Sigmoid colon (tissue), 7 donors: ENCODE results near the gene GJC3. TPM values are rescaled to one million over a fixed set of nuclear protein-coding genes. Genes with fewer than 3 reads are reported as not detected.

Experiments
- DNase-seq: peaks from one replicate; pipeline ENCODE4 v3.0.0-alpha.2; 2019
- H3K27ac ChIP-seq, 4 donors: fragments of 200-600 bp; sonication (generic); one replicate each; pipeline ENCODE4 v1.5.1; 2016 to 2019; ENCODE audit warnings: mild to moderate bottlenecking in 1 of 4
- H3K27me3 ChIP-seq, 3 donors: fragments of 200-600 bp; sonication (generic); one replicate each; pipeline ENCODE4 v1.5.1; 2019; ENCODE audit warnings: mild to moderate bottlenecking in 1 of 3
- H3K36me3 ChIP-seq, 4 donors: fragments of 200-600 bp; sonication (generic); one replicate each; pipeline ENCODE4 v1.5.1; 2016 to 2019
- H3K4me1 ChIP-seq, 4 donors: fragments of 200-600 bp; sonication (generic); one replicate each; pipeline ENCODE4 v1.5.1; 2017 to 2019
- H3K4me3 ChIP-seq, 4 donors: fragments of 200-600 bp; sonication (generic); one replicate each; pipeline ENCODE4 v1.5.1; 2017 to 2019; ENCODE audit warnings: mild to moderate bottlenecking in 2 of 4, moderate library complexity in 1 of 4
- H3K9me3 ChIP-seq, 4 donors: fragments of 200-600 bp in 3 of 4; sonication (generic) in 3 of 4; one replicate each; pipeline versions ENCODE4 v1.5.1 to v1.6.1; 2013 to 2019
- EP300 ChIP-seq, 4 donors: sonication (generic); formaldehyde crosslinking; IDR thresholded peaks; one replicate each; pipeline ENCODE4 v1.6.1; 2017; ENCODE audit warnings: antibody characterized with exemption in 4 of 4
- POLR2A ChIP-seq, 2 donors: fragments of 450-650 bp; IDR thresholded peaks; one replicate each; pipeline ENCODE4 v1.6.1; 2016; ENCODE audit warnings: antibody characterized with exemption in 2 of 2, mild to moderate bottlenecking in 2 of 2, moderate library complexity in 2 of 2
- POLR2AphosphoS5 ChIP-seq, 4 donors: sonication (generic); formaldehyde crosslinking; IDR thresholded peaks; one replicate each; pipeline ENCODE4 v1.6.1; 2017; ENCODE audit warnings: antibody characterized with exemption in 4 of 4
- WGBS, 2 donors: extraction: QIAGEN DNeasy Blood & Tissue Kit; methylation state at CpG; one replicate each; pipeline ENCODE4 v1.1.7; 2013; 5-methylcytosine and 5-hydroxymethylcytosine counted together
- intact Hi-C: fragments of 100-400 bp; cut with DNase I; formaldehyde crosslinking; loops from one replicate; pipeline ENCODE4 v1.15.1; 2023
- polyA plus RNA-seq, 3 donors: library from polyadenylated mRNA; stranded (reverse); fragments of 200-250 nt; gene quantifications; one replicate each; pipeline ENCODE4 v1.2.3, GENCODE V29; 2013
- total RNA-seq, 4 donors: library from RNA; depleted of rRNA; stranded (reverse); fragments of >200 nt; gene quantifications; one replicate each; pipeline ENCODE4 v1.1.0, GENCODE V29; 2016
- TF ChIP-seq, protein P1 (sequence below), 4 experiments: fragments of 450-650 bp in 3 of 4; fragments of 200-600 bp in 1 of 4; IDR thresholded peaks; one replicate each; pipeline ENCODE4 v1.5.1; 2016 to 2019; ENCODE audit warnings: antibody characterized with exemption in 4 of 4, mild to moderate bottlenecking in 3 of 4, moderate library complexity in 2 of 4
- donor health status: healthy with polysubstance abuse.
- donor health status: Bipolar disorder and iron deficiency.
- donor health status: healthy.

Gene GJC3
- total and polyA plus RNA-seq, 7 donors: 0.31 to 0.95 (median 0.52) TPM; not detected in 3

DNA sequence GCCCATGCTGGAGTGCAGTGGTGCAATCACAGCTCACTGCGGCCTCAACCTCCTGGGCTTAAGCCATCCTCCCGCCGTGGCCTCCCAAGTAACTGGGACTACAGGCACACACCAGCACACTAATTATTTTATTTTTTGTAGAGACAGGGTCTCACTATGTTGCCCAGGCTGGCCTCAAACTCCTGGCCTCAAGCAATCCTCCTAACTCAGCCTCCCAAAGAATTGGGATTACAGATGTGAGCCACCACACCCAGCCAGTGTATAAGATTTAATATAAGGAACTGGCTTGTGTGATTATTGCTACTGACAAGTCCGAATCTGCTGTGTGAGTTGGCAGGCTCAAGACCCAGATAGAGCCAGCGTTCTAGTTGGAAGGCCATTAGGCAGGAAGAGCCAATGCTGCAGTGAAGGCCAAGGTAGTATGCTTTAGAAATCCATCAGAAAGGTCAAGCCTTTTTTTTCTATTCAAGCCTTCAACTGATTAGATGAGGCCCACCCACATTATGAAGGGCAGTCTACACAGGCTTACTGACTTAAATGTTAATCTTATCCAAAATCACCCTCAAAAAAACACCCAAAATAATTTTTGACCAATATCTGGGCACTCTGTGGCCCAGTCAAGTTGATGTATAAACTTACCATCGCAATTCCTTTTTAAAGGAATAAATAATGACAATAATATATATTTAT, 29.4 kb downstream of the GJC3 start:
- 98% methylated on average over 6 of the region's 6 CpGs for WGBS, 2 donors
- TF ChIP-seq POLR2A (IDR thresholded peaks at IDR 0.05): no peak
- TF ChIP-seq, protein P1, sequence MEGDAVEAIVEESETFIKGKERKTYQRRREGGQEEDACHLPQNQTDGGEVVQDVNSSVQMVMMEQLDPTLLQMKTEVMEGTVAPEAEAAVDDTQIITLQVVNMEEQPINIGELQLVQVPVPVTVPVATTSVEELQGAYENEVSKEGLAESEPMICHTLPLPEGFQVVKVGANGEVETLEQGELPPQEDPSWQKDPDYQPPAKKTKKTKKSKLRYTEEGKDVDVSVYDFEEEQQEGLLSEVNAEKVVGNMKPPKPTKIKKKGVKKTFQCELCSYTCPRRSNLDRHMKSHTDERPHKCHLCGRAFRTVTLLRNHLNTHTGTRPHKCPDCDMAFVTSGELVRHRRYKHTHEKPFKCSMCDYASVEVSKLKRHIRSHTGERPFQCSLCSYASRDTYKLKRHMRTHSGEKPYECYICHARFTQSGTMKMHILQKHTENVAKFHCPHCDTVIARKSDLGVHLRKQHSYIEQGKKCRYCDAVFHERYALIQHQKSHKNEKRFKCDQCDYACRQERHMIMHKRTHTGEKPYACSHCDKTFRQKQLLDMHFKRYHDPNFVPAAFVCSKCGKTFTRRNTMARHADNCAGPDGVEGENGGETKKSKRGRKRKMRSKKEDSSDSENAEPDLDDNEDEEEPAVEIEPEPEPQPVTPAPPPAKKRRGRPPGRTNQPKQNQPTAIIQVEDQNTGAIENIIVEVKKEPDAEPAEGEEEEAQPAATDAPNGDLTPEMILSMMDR (IDR thresholded peaks at IDR 0.05): no peak
- no peak for TF ChIP-seq EP300 (IDR thresholded peaks at IDR 0.05)
- intact Hi-C loops: no loop called here
- Histone ChIP-seq H3K27ac (no peak overlapping the region), H3K36me3 (peaks cover 18 to 72% (median 34%) of the 10 kb centered on the region in 4 donors), H3K4me1 (no peaks in the 10 kb centered on the region), H3K27me3 (no peaks in the 10 kb centered on the region), H3K4me3 (no peak overlapping the region), H3K9me3 (no peaks in the 10 kb centered on the region)
- DNase-seq: no peak

DNA sequence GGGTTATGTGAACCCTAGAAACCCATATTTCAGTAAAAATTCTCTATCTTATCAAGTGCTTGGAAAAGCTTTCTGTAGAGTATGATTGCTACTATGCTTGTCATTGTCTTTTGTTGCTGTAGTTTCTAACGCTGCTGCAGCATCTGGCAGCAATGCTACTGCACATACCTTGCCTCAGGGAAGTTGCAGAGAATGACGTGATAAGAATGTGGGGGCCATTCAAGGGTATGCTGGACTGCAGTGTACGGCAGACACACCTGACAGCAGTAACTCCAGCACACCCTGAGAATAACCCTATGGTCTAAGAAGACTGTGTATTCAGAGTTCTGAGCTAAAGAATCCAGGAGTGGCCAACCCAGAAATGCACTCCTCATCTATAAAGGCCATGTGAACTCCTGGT, 30.6 kb downstream of the GJC3 start:
- 87 to 90% methylated on average over 3 of the region's 3 CpGs for WGBS, 2 donors
- peaks cover 18 to 60% (median 31%) of the 10 kb centered on the region in 4 donors for H3K36me3 ChIP-seq

DNA sequence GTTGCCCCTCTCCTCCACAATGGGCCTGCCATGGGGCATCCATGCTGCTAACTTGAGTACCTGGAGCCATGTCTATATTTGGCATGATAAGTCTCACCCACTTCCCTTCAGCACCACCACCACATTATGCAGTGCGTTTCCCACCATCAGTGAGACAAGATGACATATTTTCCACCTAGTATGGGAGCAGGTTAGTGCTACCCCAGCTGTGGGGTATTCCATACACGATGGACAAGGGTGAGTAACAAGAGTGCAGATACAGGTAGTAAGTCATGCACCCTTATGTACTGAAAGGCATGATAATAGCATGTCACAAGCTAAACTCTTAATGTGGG, 31.4 kb downstream of the GJC3 start:
- intact Hi-C loops: no loop called here
- Histone ChIP-seq H3K9me3 (no peaks in the 10 kb centered on the region), H3K27me3 (no peaks in the 10 kb centered on the region), H3K4me3 (no peak overlapping the region), H3K36me3 (peaks cover 15 to 52% (median 25%) of the 10 kb centered on the region in 4 donors), H3K4me1 (no peaks in the 10 kb centered on the region), H3K27ac (no peak overlapping the region)
- WGBS, 2 donors: 94 to 95% methylated on average over 2 of the region's 2 CpGs
- TF ChIP-seq, protein P1 (IDR thresholded peaks at IDR 0.05): no peak
- TF ChIP-seq POLR2AphosphoS5 (IDR thresholded peaks at IDR 0.05) (no peak), EP300 (IDR thresholded peaks at IDR 0.05) (no peak), POLR2A (IDR thresholded peaks at IDR 0.05) (no peak)
- no peak for DNase-seq

More for the DNA sequence above, 30.6 kb downstream of the GJC3 start:
- no peak overlapping the region for H3K4me3 ChIP-seq
- no peak for DNase-seq
- H3K9me3 ChIP-seq: no peaks in the 10 kb centered on the region
- H3K4me1 ChIP-seq: no peaks in the 10 kb centered on the region
- no peaks in the 10 kb centered on the region for H3K27me3 ChIP-seq
- TF ChIP-seq POLR2A (IDR thresholded peaks at IDR 0.05): no peak
- TF ChIP-seq EP300 (IDR thresholded peaks at IDR 0.05): no peak
- TF ChIP-seq, protein P1 (IDR thresholded peaks at IDR 0.05): no peak
- TF ChIP-seq POLR2AphosphoS5 (IDR thresholded peaks at IDR 0.05): no peak
- intact Hi-C loops: no loop called here
- H3K27ac ChIP-seq: no peak overlapping the region

DNA sequence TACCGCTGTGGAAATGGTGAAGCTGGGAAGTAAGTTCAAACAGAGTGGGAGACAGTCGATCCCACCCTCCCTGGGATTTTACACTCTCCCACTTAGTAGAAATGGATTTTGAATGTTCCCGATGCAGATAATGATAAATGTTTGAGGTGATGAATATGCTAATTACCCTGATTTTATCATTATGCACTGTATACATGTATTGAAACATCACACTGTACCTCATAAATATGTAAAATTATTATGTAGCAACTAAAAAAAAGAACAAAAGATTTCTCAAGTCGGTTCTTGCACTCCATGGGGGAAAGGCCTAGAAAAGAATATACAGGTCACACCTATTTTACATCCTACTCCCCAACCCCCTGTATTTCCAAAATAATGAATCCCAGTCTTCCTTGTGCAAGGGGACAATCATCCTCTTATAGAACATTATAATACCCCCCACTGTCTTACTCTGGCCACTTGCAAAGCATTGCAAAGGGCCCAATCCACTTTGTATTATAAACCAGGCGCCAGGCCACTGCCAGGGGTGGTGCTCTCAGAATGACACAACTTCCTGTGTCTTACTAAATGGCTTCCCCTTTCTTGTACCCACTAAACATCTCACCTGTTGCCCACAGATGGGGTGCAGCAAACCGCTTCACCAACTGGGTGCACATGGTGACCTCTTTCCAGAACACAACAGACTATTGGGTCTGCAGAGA, 31.9 kb downstream of the GJC3 start:
- TF ChIP-seq, protein P1 (IDR thresholded peaks at IDR 0.05): no peak
- TF ChIP-seq POLR2A (IDR thresholded peaks at IDR 0.05) (no peak), EP300 (IDR thresholded peaks at IDR 0.05) (no peak), POLR2AphosphoS5 (IDR thresholded peaks at IDR 0.05) (no peak)
- H3K27ac ChIP-seq: no peak overlapping the region
- 91 to 94% methylated on average over 6 of the region's 6 CpGs for WGBS, 2 donors
- H3K4me3 ChIP-seq: no peak overlapping the region
- intact Hi-C loops: no loop called here
- H3K27me3 ChIP-seq: no peaks in the 10 kb centered on the region
- H3K36me3 ChIP-seq: peaks cover 10 to 47% (median 20%) of the 10 kb centered on the region in 4 donors
- no peak for DNase-seq
- H3K9me3 ChIP-seq: no peaks in the 10 kb centered on the region
- H3K4me1 ChIP-seq: no peaks in the 10 kb centered on the region
